Hair follicular keratinocyte (primary cell): ENCODE data around the gene EXOC3. TPM values are rescaled to one million over a fixed set of nuclear protein-coding genes. Genes with fewer than 3 reads are reported as not detected.

Experiments used
- total RNA-seq: library from RNA; depleted of rRNA; stranded (reverse); fragments of >200 nt; gene quantifications from 2 replicates; pipeline ENCODE4 v1.2.3, GENCODE V29; 2015

Gene EXOC3
- 14.9 and 18.7 TPM in 2 replicates for total RNA-seq

GRCh38 chr5:442335-443238, at the start of gene EXOC3:
Gene EXOC3, plus strand, starts transcription at chr5:443176. Its CDS starts 3,030 bp downstream, at chr5:446206.

Other genes with a start within 250 kb of the EXOC3 start
- gene CCDC127, start 225.0 kb upstream of the EXOC3 start, total RNA-seq, result 4.3 and 5.2 TPM in 2 replicates
- 191 and 254 TPM in 2 replicates for gene SDHA, start 224.9 kb upstream of the EXOC3 start, total RNA-seq
- 179 and 194 TPM in 2 replicates for gene PDCD6, start 171.5 kb upstream of the EXOC3 start, total RNA-seq
- gene AHRR, start 121.5 kb upstream of the EXOC3 start, total RNA-seq, result 0.72 and 0.94 TPM in 2 replicates
- gene SLC9A3, start 81.3 kb downstream of the EXOC3 start, total RNA-seq, result 1.2 and 2.2 TPM in 2 replicates
- 4.2 and 7.4 TPM in 2 replicates for gene CEP72, start 169.2 kb downstream of the EXOC3 start, total RNA-seq